ENCODE results near the gene DST.
A peak's percentile ranks its signal among the peaks of the same experiment; 100 is the strongest.

DST gene

GRCh38 chr6:56624046-56624727 is 18.5 kb downstream of the DST start:
- FAIRE-seq (peak; percentile 94), DNase-seq (ENCODE audit: low spot score) (peak; percentile 75)

GRCh38 chr6:56620229-56620868 is 22.3 kb downstream of the DST start:
- FAIRE-seq, result no peak

GRCh38 chr6:56618050-56618449 is 24.6 kb downstream of the DST start:
- FAIRE-seq, result no peak
- DNase-seq (ENCODE audit: low spot score), result no peak

More at GRCh38 chr6:56620229-56620868, 22.3 kb downstream of the DST start:
- DNase-seq (ENCODE audit: low spot score), result no peak

- no peak for DNase-seq (ENCODE audit: low spot score)
- FAIRE-seq, result no peak
Observed at GRCh38 chr6:56616967-56617366, 25.7 kb downstream of the DST start.

GRCh38 chr6:56613247-56613851 is 29.3 kb downstream of the DST start:
- DNase-seq (ENCODE audit: low spot score) (no peak), FAIRE-seq (no peak)

GRCh38 chr6:56608332-56608731 is 34.4 kb downstream of the DST start:
- DNase-seq (ENCODE audit: low spot score) (no peak), FAIRE-seq (no peak)

GRCh38 chr6:56607111-56607752 is 35.5 kb downstream of the DST start:
- DNase-seq (ENCODE audit: low spot score) (no peak), FAIRE-seq (no peak)

- DNase-seq (ENCODE audit: low spot score) (no peak), FAIRE-seq (no peak)
Observed at GRCh38 chr6:56605435-56605834, 37.3 kb downstream of the DST start.

GRCh38 chr6:56604186-56604585 is 38.5 kb downstream of the DST start:
- FAIRE-seq (no peak), DNase-seq (ENCODE audit: low spot score) (no peak)

GRCh38 chr6:56601390-56601789 is 41.3 kb downstream of the DST start:
- no peak for FAIRE-seq
- DNase-seq (ENCODE audit: low spot score), result no peak

GRCh38 chr6:56595490-56596122 is 47.1 kb downstream of the DST start:
- no peak for FAIRE-seq

GRCh38 chr6:56594699-56595098 is 48.0 kb downstream of the DST start:
- DNase-seq (ENCODE audit: low spot score) (no peak), FAIRE-seq (no peak)

More at GRCh38 chr6:56595490-56596122, 47.1 kb downstream of the DST start:
- no peak for DNase-seq (ENCODE audit: low spot score)

GRCh38 chr6:56593801-56594318 is 48.8 kb downstream of the DST start:
- no peak for DNase-seq (ENCODE audit: low spot score)

GRCh38 chr6:56582236-56582635 is 60.5 kb downstream of the DST start:
- no peak for DNase-seq (ENCODE audit: low spot score)
- no peak for FAIRE-seq

More at GRCh38 chr6:56593801-56594318, 48.8 kb downstream of the DST start:
- FAIRE-seq, result no peak

GRCh38 chr6:56581296-56581925 is 61.3 kb downstream of the DST start:
- FAIRE-seq (no peak), DNase-seq (ENCODE audit: low spot score) (no peak)

- FAIRE-seq (no peak), DNase-seq (ENCODE audit: low spot score) (no peak)
Observed at GRCh38 chr6:56580271-56580670, 62.4 kb downstream of the DST start.

GRCh38 chr6:56579155-56579851 is 63.4 kb downstream of the DST start:
- FAIRE-seq, result no peak

GRCh38 chr6:56575736-56576135 is 67.0 kb downstream of the DST start:
- FAIRE-seq (no peak), DNase-seq (ENCODE audit: low spot score) (no peak)

More at GRCh38 chr6:56579155-56579851, 63.4 kb downstream of the DST start:
- DNase-seq (ENCODE audit: low spot score), result no peak

GRCh38 chr6:56574292-56574691 is 68.4 kb downstream of the DST start:
- no peak for FAIRE-seq

GRCh38 chr6:56573624-56574023 is 69.1 kb downstream of the DST start:
- FAIRE-seq, result no peak
- DNase-seq (ENCODE audit: low spot score), result no peak

More at GRCh38 chr6:56574292-56574691, 68.4 kb downstream of the DST start:
- no peak for DNase-seq (ENCODE audit: low spot score)

All from RCC 7860 (cell line).